ENCODE results near the gene ADCK2. TPM values are rescaled to one million over a fixed set of nuclear protein-coding genes. Genes with fewer than 3 reads are reported as not detected.
"Not testable (repeated sequence)": the region's sequence is repeated elsewhere in the genome, so short reads cannot be mapped to it uniquely, and the experiment has no call there.

Gene ADCK2
- total and polyA plus RNA-seq, 2 donors = 10.4 to 17.8 TPM

GRCh38 chr7:140695381-140695780 is 22.6 kb downstream of the ADCK2 start:
- 98% methylated on average over 11 of the region's 11 CpGs for WGBS
- peaks cover 9 to 18% of the 10 kb centered on the region in 2 donors for H3K36me3 ChIP-seq (ENCODE audit: control insufficient read depth in 2 of 2, insufficient read depth in 2 of 2, low read length in 1 of 2)
- no peak overlapping the region for H3K4me3 ChIP-seq (ENCODE audit: low read length in 2 of 2)
- H3K4me1 ChIP-seq (ENCODE audit: control insufficient read depth in 2 of 2, insufficient read depth in 2 of 2, low read length in 2 of 2) = peaks cover 6 to 18% of the 10 kb centered on the region in 2 donors
- no peaks in the 10 kb centered on the region for H3K9me3 ChIP-seq (ENCODE audit: control insufficient read depth in 2 of 2, insufficient read depth in 1 of 2, low read length in 1 of 2)
- no peak overlapping the region for H3K27ac ChIP-seq (ENCODE audit: low read depth in 1 of 2, low read length in 1 of 2)
- no peak for DNase-seq (ENCODE audit: low read depth in 6 of 9, low spot score in 9 of 9)
- no peaks in the 10 kb centered on the region for H3K27me3 ChIP-seq (ENCODE audit: control insufficient read depth in 2 of 2, insufficient read depth in 1 of 2, low read length in 1 of 2)

DNA sequence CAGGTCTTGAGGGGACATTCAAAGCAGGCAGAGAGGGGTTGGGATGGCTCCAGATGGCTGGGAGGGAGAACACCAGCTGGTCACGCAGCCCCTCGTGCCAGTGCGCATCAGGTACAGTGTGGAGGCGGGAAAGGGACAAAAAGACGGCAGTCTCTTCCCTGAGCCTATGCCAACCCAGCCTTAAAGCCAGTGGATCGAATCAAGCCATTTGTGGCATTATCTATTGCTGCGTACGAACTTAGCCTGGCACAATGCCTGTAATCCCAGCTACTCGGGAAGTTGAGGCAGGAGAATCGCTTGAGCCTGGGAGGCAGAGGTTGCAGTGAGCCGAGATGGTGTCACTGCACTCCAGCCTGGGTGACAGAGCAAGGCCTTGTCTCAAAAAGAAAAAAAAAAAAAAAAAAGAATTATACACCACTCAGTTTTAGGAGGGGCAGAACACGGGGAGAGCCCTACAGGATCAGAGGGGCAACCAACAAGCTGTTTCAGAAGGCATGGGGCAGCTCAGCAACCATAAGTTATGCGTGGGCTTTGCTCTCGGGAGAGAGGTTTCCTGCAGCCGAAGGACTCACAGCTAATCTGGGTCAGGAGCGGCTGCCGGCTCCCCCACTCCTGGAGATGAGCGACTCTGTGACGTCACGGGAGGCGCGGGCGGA is 23.4 kb downstream of the ADCK2 start:
- Histone ChIP-seq H3K9me3 (ENCODE audit: control insufficient read depth in 2 of 2, insufficient read depth in 1 of 2, low read length in 1 of 2) (no peaks in the 10 kb centered on the region), H3K4me3 (ENCODE audit: low read length in 2 of 2) (peak overlapping the region; percentile 95 to 96), H3K4me1 (ENCODE audit: control insufficient read depth in 2 of 2, insufficient read depth in 2 of 2, low read length in 2 of 2) (peaks cover 6 to 18% of the 10 kb centered on the region in 2 donors), H3K27ac (ENCODE audit: low read depth in 1 of 2, low read length in 1 of 2) (peak overlapping the region; percentile 90 to 97), H3K36me3 (ENCODE audit: control insufficient read depth in 2 of 2, insufficient read depth in 2 of 2, low read length in 1 of 2) (peaks cover 9 to 17% of the 10 kb centered on the region in 2 donors), H3K27me3 (ENCODE audit: control insufficient read depth in 2 of 2, insufficient read depth in 1 of 2, low read length in 1 of 2) (no peaks in the 10 kb centered on the region)
- WGBS = 40% methylated on average over 23 of the region's 23 CpGs
- DNase-seq (ENCODE audit: low read depth in 6 of 9, low spot score in 9 of 9) = peak in 8 of 9 donors; percentile 79 to 96 (median 93)

GRCh38 chr7:140696680-140697446 is 24.1 kb downstream of the ADCK2 start, which contains the start of gene NDUFB2:
NDUFB2 (plus strand) TSS chr7:140696708; CDS start chr7:140696745, 37 bp downstream.
- H3K4me1 ChIP-seq (ENCODE audit: control insufficient read depth in 2 of 2, insufficient read depth in 2 of 2, low read length in 2 of 2) = peaks cover 6 to 18% of the 10 kb centered on the region in 2 donors
- peak within 1 kb of the TSS; percentile 90 to 97 for H3K27ac ChIP-seq (ENCODE audit: low read depth in 1 of 2, low read length in 1 of 2)
- WGBS = under 1% methylated on average over 82 of the region's 82 CpGs
- peak within 1 kb of the TSS; percentile 95 to 96 for H3K4me3 ChIP-seq (ENCODE audit: low read length in 2 of 2)
- peaks cover 2 to 11% of the 10 kb centered on the region in 2 donors for H3K36me3 ChIP-seq (ENCODE audit: control insufficient read depth in 2 of 2, insufficient read depth in 2 of 2, low read length in 1 of 2)
- H3K27me3 ChIP-seq (ENCODE audit: control insufficient read depth in 2 of 2, insufficient read depth in 1 of 2, low read length in 1 of 2) = no peaks in the 10 kb centered on the region
- no peaks in the 10 kb centered on the region for H3K9me3 ChIP-seq (ENCODE audit: control insufficient read depth in 2 of 2, insufficient read depth in 1 of 2, low read length in 1 of 2)
- DNase-seq (ENCODE audit: low read depth in 6 of 9, low spot score in 9 of 9) = peak; percentile 58 to 93 (median 83)

- no peaks in the 10 kb centered on the region for H3K27me3 ChIP-seq (ENCODE audit: control insufficient read depth in 2 of 2, insufficient read depth in 1 of 2, low read length in 1 of 2)
- no peak for DNase-seq (ENCODE audit: low read depth in 6 of 9, low spot score in 9 of 9)
- H3K36me3 ChIP-seq (ENCODE audit: control insufficient read depth in 2 of 2, insufficient read depth in 2 of 2, low read length in 1 of 2) = peaks cover 2 to 7% of the 10 kb centered on the region in 2 donors
- peak overlapping the region; percentile 95 to 96 for H3K4me3 ChIP-seq (ENCODE audit: low read length in 2 of 2)
- 34% methylated on average over 24 of the region's 24 CpGs for WGBS
- no peaks in the 10 kb centered on the region for H3K9me3 ChIP-seq (ENCODE audit: control insufficient read depth in 2 of 2, insufficient read depth in 1 of 2, low read length in 1 of 2)
- peak overlapping the region; percentile 90 to 97 for H3K27ac ChIP-seq (ENCODE audit: low read depth in 1 of 2, low read length in 1 of 2)
- H3K4me1 ChIP-seq (ENCODE audit: control insufficient read depth in 2 of 2, insufficient read depth in 2 of 2, low read length in 2 of 2) = peaks cover 6 to 18% of the 10 kb centered on the region in 2 donors
These were observed 24.9 kb downstream of the ADCK2 start for GRCh38 chr7:140697447-140698143.

- peaks cover 6 to 18% of the 10 kb centered on the region in 2 donors for H3K4me1 ChIP-seq (ENCODE audit: control insufficient read depth in 2 of 2, insufficient read depth in 2 of 2, low read length in 2 of 2)
- no peaks in the 10 kb centered on the region for H3K27me3 ChIP-seq (ENCODE audit: control insufficient read depth in 2 of 2, insufficient read depth in 1 of 2, low read length in 1 of 2)
- DNase-seq (ENCODE audit: low read depth in 6 of 9, low spot score in 9 of 9) = no peak
- no peak overlapping the region for H3K27ac ChIP-seq (ENCODE audit: low read depth in 1 of 2, low read length in 1 of 2)
- 96% methylated on average over 8 of the region's 8 CpGs for WGBS
- H3K36me3 ChIP-seq (ENCODE audit: control insufficient read depth in 2 of 2, insufficient read depth in 2 of 2, low read length in 1 of 2) = peaks cover 9 to 15% of the 10 kb centered on the region in 2 donors
- H3K9me3 ChIP-seq (ENCODE audit: control insufficient read depth in 2 of 2, insufficient read depth in 1 of 2, low read length in 1 of 2) = no peaks in the 10 kb centered on the region
- H3K4me3 ChIP-seq (ENCODE audit: low read length in 2 of 2) = no peak overlapping the region
These were observed 25.7 kb downstream of the ADCK2 start for GRCh38 chr7:140698477-140698876.

DNA sequence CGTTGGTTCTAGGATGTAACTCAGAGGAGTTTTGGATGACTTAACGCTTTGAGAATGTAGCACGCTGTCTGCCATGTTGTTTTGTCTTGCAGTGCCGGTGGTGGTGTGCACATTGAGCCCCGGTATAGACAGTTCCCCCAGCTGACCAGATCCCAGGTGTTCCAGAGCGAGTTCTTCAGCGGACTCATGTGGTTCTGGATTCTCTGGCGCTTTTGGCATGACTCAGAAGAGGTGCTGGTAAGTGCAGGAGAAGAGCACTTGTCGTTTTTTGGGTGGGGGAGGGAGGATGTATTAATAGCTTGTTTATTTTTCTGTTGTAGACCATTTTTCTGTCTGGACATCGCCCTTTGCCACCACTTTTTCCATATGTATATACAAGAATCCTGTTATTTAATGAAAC is 30.0 kb downstream of the ADCK2 start:
- H3K4me3 ChIP-seq (ENCODE audit: low read length in 2 of 2) = no peak overlapping the region
- no peaks in the 10 kb centered on the region for H3K9me3 ChIP-seq (ENCODE audit: control insufficient read depth in 2 of 2, insufficient read depth in 1 of 2, low read length in 1 of 2)
- no peak overlapping the region for H3K27ac ChIP-seq (ENCODE audit: low read depth in 1 of 2, low read length in 1 of 2)
- H3K36me3 ChIP-seq (ENCODE audit: control insufficient read depth in 2 of 2, insufficient read depth in 2 of 2, low read length in 1 of 2) = peaks cover 20 to 32% of the 10 kb centered on the region in 2 donors
- DNase-seq (ENCODE audit: low read depth in 6 of 9, low spot score in 9 of 9) = no peak
- WGBS = 98% methylated on average over 10 of the region's 10 CpGs
- peaks cover 4% of the 10 kb centered on the region in 2 donors for H3K4me1 ChIP-seq (ENCODE audit: control insufficient read depth in 2 of 2, insufficient read depth in 2 of 2, low read length in 2 of 2)
- H3K27me3 ChIP-seq (ENCODE audit: control insufficient read depth in 2 of 2, insufficient read depth in 1 of 2, low read length in 1 of 2) = no peaks in the 10 kb centered on the region

DNA sequence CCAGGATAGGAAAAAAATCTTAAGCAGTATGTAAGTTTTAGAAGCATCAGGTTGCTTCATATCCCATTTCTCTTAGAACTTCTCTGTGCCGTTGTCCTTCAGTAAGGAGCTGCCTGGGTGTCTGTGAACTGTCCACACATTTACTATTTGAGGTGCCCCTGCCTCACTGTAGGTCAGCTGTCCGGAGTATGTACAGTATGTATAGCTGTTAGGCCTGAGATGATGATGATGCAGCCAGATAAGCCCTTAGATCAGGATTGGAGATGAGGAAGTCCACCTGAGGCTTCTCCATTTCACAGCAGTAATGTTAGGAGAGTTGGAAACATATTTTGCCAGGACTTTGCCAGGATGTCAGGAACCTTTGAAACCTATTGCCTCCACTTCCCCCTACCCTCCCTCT is 31.5 kb downstream of the ADCK2 start:
- H3K4me3 ChIP-seq (ENCODE audit: low read length in 2 of 2) = no peak overlapping the region
- H3K27me3 ChIP-seq (ENCODE audit: control insufficient read depth in 2 of 2, insufficient read depth in 1 of 2, low read length in 1 of 2) = no peaks in the 10 kb centered on the region
- no peak for DNase-seq (ENCODE audit: low read depth in 6 of 9, low spot score in 9 of 9)
- no peaks in the 10 kb centered on the region for H3K9me3 ChIP-seq (ENCODE audit: control insufficient read depth in 2 of 2, insufficient read depth in 1 of 2, low read length in 1 of 2)
- no peak overlapping the region for H3K27ac ChIP-seq (ENCODE audit: low read depth in 1 of 2, low read length in 1 of 2)
- peaks cover 20 to 34% of the 10 kb centered on the region in 2 donors for H3K36me3 ChIP-seq (ENCODE audit: control insufficient read depth in 2 of 2, insufficient read depth in 2 of 2, low read length in 1 of 2)
- WGBS = 100% methylated on average over 2 of the region's 2 CpGs
- no peaks in the 10 kb centered on the region for H3K4me1 ChIP-seq (ENCODE audit: control insufficient read depth in 2 of 2, insufficient read depth in 2 of 2, low read length in 2 of 2)

GRCh38 chr7:140707132-140707531 is 34.4 kb downstream of the ADCK2 start:
- Histone ChIP-seq H3K4me3 (ENCODE audit: low read length in 2 of 2) (no peak overlapping the region), H3K36me3 (ENCODE audit: control insufficient read depth in 2 of 2, insufficient read depth in 2 of 2, low read length in 1 of 2) (peaks cover 20 to 34% of the 10 kb centered on the region in 2 donors), H3K27ac (ENCODE audit: low read depth in 1 of 2, low read length in 1 of 2) (no peak overlapping the region), H3K4me1 (ENCODE audit: control insufficient read depth in 2 of 2, insufficient read depth in 2 of 2, low read length in 2 of 2) (no peaks in the 10 kb centered on the region), H3K27me3 (ENCODE audit: control insufficient read depth in 2 of 2, insufficient read depth in 1 of 2, low read length in 1 of 2) (no peaks in the 10 kb centered on the region), H3K9me3 (ENCODE audit: control insufficient read depth in 2 of 2, insufficient read depth in 1 of 2, low read length in 1 of 2) (no peaks in the 10 kb centered on the region)
- DNase-seq (ENCODE audit: low read depth in 6 of 9, low spot score in 9 of 9) = no peak
- 98% methylated on average over 5 of the region's 5 CpGs for WGBS

DNA sequence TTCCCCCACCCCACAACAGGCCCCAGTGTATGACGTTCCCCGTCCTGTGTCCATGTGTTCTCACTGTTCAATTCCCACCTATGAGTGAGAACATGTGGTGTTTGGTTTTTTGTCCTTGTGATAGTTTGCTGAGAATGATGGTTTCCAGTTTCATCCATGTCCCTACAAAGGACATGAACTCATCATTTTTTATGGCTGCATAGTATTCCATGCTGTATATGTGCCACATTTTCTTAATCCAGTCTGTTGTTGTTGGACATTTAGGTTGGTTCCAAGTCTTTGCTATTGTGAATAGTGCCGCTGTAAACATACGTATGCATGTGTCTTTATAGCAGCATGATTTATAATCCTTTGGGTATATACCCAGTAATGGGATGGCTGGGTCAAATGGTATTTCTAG is 36.0 kb downstream of the ADCK2 start:
- H3K27ac ChIP-seq (ENCODE audit: low read depth in 1 of 2, low read length in 1 of 2); H3K27me3 ChIP-seq (ENCODE audit: control insufficient read depth in 2 of 2, insufficient read depth in 1 of 2, low read length in 1 of 2); H3K9me3 ChIP-seq (ENCODE audit: control insufficient read depth in 2 of 2, insufficient read depth in 1 of 2, low read length in 1 of 2); H3K4me1 ChIP-seq (ENCODE audit: control insufficient read depth in 2 of 2, insufficient read depth in 2 of 2, low read length in 2 of 2); DNase-seq (ENCODE audit: low read depth in 6 of 9, low spot score in 9 of 9); H3K4me3 ChIP-seq (ENCODE audit: low read length in 2 of 2): not testable (repeated sequence)
- WGBS = 99% methylated on average over 4 of the region's 4 CpGs
- H3K36me3 ChIP-seq (ENCODE audit: control insufficient read depth in 2 of 2, insufficient read depth in 2 of 2, low read length in 1 of 2) = peaks cover 10 to 24% of the 10 kb centered on the region in 2 donors

Data from thymus (tissue), 11 donors.